WI38 (cell line): ENCODE measurements around the gene PIK3R1.

Experiments used
- H3K4me3 ChIP-seq: 2 replicates; pipeline ENCODE4 v1.5.1; 2011; ENCODE audit warnings: low read depth, mild to moderate bottlenecking, control low read depth, low read length
- CTCF ChIP-seq: IDR thresholded peaks from 2 replicates; pipeline ENCODE4 v1.5.1; 2012; ENCODE audit warnings: low read depth, mild to moderate bottlenecking, control low read depth, low read length

Gene PIK3R1

DNA sequence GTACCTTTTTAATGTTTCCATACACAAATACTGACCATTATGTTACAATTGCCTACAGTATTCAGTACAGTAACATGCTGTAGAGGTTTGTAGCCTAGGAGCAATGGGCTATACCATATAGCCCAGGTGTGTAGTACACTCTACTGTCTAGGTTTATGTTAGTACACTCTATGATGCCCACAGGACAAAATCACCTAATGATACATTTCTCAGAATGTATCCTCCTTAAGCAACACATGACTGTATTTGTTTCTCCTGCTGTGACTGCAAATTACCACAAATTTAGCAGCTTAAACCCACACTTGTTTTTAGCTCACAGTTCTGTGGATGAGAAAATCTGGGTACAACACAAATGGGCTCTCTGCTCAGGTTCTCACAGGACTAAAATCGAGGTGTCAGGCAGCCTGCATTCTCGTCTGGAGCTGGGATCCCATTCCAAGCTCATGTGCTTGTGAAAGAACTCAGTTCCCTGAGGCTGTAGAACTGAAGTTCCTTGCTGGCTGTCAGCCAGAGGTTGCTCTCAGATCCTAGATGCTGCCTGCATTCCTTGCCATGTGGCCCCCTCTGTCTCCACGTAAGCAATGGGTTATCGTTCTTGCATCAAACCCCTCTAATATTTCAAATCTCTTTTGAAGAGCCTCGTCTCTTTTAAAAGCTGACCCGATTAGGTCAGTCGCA, 38.6 kb upstream of the PIK3R1 start:
- no peak for TF ChIP-seq CTCF
- no peak overlapping the region for H3K4me3 ChIP-seq

DNA sequence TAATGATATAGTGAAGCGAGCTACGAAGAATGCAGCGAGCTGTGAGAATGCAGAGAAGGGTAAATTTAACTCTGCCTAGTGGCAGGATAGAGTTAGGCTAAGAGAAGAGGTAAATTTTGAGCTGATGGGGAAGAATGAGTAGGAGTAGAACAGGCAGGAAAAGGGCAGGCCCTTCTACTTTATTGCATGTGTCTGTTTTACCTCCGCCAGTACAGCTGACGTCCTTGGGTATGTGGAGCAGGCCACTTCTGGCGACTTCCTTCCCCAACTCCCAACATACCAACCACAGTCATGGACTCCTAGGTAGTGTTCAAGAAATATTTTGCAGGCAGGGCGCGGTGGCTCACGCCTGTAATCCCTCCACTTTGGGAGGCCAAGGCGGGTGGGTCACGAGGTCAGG, 37.9 kb upstream of the PIK3R1 start:
- no peak for TF ChIP-seq CTCF

GRCh38 chr5:68178579-68178978, 37.0 kb upstream of the PIK3R1 start:
- TF ChIP-seq CTCF = no peak

More for the DNA sequence above, 37.9 kb upstream of the PIK3R1 start:
- no peak overlapping the region for H3K4me3 ChIP-seq

DNA sequence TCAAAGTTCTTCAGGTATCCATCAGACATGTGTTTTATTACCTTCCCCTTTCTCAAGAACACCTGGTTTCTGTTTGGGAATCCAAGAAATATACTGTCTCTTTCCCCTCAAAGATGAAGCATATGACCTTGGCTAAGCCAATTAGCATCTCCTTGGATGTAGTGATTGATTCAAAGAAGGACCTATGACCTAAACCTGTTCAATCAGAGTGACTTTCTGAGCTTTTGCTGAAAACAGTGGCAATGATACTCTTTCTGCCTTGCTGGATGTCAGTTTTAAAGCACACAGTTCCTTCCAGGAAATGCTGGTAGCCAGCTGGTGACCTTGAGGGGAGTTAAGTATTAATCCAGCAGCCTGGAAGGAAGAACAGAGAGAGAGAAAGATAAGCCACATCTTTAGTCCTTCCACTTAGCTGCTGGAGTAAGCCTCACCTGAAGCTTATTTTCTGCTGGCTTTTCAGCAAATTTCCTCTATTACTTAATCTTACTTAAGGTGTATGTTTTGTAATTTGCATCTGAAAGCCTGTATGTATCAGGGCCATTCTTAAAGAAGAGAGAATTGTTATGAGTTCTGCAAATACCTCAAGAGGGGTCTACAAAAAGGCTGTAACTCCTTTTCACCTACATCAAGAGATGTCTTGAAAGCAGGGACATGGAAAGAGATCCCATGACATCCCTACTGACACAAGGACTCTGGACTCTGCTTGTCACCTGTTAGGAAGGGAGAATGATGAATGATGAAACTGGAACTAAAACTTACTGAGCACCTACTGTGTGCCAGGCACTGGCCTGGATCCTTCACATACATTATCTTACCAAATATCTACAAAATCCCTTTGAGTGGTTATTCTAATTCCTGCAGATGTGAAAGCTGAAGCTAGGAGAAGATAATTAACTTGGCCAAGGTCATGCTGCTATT, 35.2 kb upstream of the PIK3R1 start:
- no peak overlapping the region for H3K4me3 ChIP-seq

More at GRCh38 chr5:68178579-68178978, 37.0 kb upstream of the PIK3R1 start:
- no peak overlapping the region for H3K4me3 ChIP-seq

GRCh38 chr5:68181039-68181599, 34.4 kb upstream of the PIK3R1 start:
- no peak overlapping the region for H3K4me3 ChIP-seq
- no peak for TF ChIP-seq CTCF

More for the DNA sequence above, 35.2 kb upstream of the PIK3R1 start:
- TF ChIP-seq CTCF = no peak

GRCh38 chr5:68182094-68182493, 33.5 kb upstream of the PIK3R1 start:
- H3K4me3 ChIP-seq = no peak overlapping the region
- no peak for TF ChIP-seq CTCF
